Ishikawa (cell line): ENCODE results near the gene RUSC1.

Source experiments
- CREB1 ChIP-seq: IDR thresholded peaks from 2 replicates; pipeline ENCODE4 v1.6.1; 2012; ENCODE audit warnings: low read depth
- MAX ChIP-seq: IDR thresholded peaks from 2 replicates; pipeline ENCODE4 v1.6.1; 2012
- RAD21 ChIP-seq: IDR thresholded peaks from 2 replicates; pipeline ENCODE4 v1.6.1; 2012; ENCODE audit warnings: low read depth

- TF ChIP-seq RAD21 (no peak), MAX (no peak), CREB1 (no peak)
Measured at GRCh38 chr1:155318082-155318481, 2.6 kb upstream of the RUSC1 start.
